MM.1S (cell line): ENCODE measurements around the gene TGFBI.

Experiments used
- EZH2 ChIP-seq: fragments of 300-600 bp; sonication (generic); optimal IDR thresholded peaks from 2 replicates; pipeline ENCODE3; 2017; ENCODE audit warnings: low read depth, mild to moderate bottlenecking, antibody characterized with exemption, low read length, mixed read lengths
- TF ChIP-seq, protein P1 (sequence below): fragments of 300-600 bp; sonication (generic); IDR thresholded peaks from 2 replicates; pipeline ENCODE4 v1.5.1; 2016; ENCODE audit warnings: antibody characterized with exemption, low read length, mixed read lengths

GRCh38 chr5:136013559-136013958 is 15.2 kb upstream of the TGFBI start:
- TF ChIP-seq, protein P1, sequence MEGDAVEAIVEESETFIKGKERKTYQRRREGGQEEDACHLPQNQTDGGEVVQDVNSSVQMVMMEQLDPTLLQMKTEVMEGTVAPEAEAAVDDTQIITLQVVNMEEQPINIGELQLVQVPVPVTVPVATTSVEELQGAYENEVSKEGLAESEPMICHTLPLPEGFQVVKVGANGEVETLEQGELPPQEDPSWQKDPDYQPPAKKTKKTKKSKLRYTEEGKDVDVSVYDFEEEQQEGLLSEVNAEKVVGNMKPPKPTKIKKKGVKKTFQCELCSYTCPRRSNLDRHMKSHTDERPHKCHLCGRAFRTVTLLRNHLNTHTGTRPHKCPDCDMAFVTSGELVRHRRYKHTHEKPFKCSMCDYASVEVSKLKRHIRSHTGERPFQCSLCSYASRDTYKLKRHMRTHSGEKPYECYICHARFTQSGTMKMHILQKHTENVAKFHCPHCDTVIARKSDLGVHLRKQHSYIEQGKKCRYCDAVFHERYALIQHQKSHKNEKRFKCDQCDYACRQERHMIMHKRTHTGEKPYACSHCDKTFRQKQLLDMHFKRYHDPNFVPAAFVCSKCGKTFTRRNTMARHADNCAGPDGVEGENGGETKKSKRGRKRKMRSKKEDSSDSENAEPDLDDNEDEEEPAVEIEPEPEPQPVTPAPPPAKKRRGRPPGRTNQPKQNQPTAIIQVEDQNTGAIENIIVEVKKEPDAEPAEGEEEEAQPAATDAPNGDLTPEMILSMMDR: no peak
- no peak for TF ChIP-seq EZH2
